Ishikawa (cell line): Measurements from ENCODE around the gene UBE2QL1.

Experiments
- FOXM1 ChIP-seq: IDR thresholded peaks from 2 replicates; pipeline ENCODE4 v1.6.1; 2012; ENCODE audit warnings: low read depth, borderline replicate concordance
- TCF12 ChIP-seq: IDR thresholded peaks from 2 replicates; pipeline ENCODE4 v1.6.1; 2012; ENCODE audit warnings: low read depth
- USF1 ChIP-seq: IDR thresholded peaks from 2 replicates; pipeline ENCODE4 v1.6.1; 2012
- YY1 ChIP-seq: IDR thresholded peaks from 2 replicates; pipeline ENCODE4 v1.6.1; 2012; ENCODE audit warnings: low read depth
- TF ChIP-seq, protein P1 (sequence below): IDR thresholded peaks from 2 replicates; pipeline ENCODE4 v1.6.1; 2012

DNA sequence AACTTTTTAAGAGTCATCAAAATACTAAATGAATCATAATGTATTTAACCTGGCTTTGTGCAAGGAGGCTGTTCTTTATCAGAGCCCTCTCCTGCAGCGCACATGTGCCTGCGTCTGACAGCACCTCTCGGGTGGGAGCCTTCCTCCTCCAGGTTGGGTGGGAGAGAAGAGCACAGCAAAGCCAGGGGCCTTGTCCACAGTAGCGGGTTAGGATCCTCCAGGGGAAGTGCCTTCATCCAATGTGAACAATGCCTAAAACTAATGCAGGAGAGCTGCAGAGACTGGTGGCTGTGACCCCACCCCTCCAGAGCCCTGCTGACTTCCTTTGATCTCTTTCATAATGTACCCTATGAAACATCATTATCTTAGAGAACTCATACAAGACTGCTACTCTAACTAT lies 10.2 kb downstream of the UBE2QL1 start:
- no peak for TF ChIP-seq FOXM1
- no peak for TF ChIP-seq TCF12
- no peak for TF ChIP-seq USF1
- TF ChIP-seq, protein P1, sequence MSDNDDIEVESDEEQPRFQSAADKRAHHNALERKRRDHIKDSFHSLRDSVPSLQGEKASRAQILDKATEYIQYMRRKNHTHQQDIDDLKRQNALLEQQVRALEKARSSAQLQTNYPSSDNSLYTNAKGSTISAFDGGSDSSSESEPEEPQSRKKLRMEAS: no peak
- no peak for TF ChIP-seq YY1
